ENCODE data around the gene WDR27. TPM values are rescaled to one million over a fixed set of nuclear protein-coding genes. Genes with fewer than 3 reads are reported as not detected.
"Not testable (repeated sequence)": the region's sequence is repeated elsewhere in the genome, so short reads cannot be mapped to it uniquely, and the experiment has no call there.

WDR27 gene
- total RNA-seq, 4 donors from 2014 or later, result 2.8 to 31.6 (median 4.0) TPM

DNA sequence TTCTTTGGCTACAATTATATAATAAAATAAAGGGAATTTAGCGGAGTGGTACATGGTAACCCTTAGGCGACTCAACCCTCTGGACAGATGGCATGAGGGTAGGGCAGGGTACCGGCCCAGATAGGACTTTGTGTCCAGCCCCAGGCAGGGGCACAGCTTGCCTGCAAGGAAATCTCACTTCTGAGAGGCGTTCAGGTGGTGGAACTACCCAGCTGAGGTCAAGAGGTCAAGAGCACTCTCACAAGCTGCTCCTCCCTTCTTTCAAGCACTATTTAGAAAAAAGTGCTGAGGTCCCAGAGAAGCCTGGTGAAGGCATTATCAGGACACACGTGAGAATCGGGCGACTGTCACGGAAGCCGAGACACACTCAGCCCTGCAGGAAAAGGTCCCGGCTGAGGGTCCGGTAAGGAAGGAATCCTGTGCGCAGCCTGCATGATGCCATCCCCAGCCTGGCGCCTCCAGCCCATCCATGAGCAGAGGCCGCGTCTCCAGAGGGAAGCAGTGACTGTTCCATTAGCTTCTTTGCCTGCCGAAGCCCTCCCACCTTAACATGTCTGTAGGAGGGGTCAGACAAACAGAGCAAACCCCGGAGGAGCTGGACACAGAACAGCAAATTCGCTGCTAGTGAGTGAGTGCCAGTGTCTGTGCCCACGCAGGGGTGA, 54.8 kb downstream of the WDR27 start:
- H3K27me3 ChIP-seq, result no peaks in the 10 kb centered on the region
- in situ Hi-C loops (cut with MboI; ENCODE audit: low sequenced_read_pairs in 4 of 4) (no loop called here), intact Hi-C loops (cut with DNase I; ENCODE audit: low total_unique reads) (no loop called here)
- ATAC-seq, result no peak
- no peaks in the 10 kb centered on the region for H3K4me1 ChIP-seq
- DNase-seq, result no peak
- TF ChIP-seq CTCF (IDR thresholded peaks at IDR 0.05 in 4 of 5, conservative IDR thresholded peaks at IDR 0.05 in 1 of 5) (no peak), POLR2A (IDR thresholded peaks at IDR 0.05) (no peak)
- no peak overlapping the region for H3K4me3 ChIP-seq
- H3K9me3 ChIP-seq, result no peaks in the 10 kb centered on the region
- no peak overlapping the region for H3K27ac ChIP-seq
- no peaks in the 10 kb centered on the region for H3K36me3 ChIP-seq

- H3K27ac ChIP-seq; DNase-seq; in situ Hi-C loops (cut with MboI; ENCODE audit: low sequenced_read_pairs in 4 of 4); H3K4me1 ChIP-seq; H3K27me3 ChIP-seq; ATAC-seq; H3K9me3 ChIP-seq; intact Hi-C loops (cut with DNase I; ENCODE audit: low total_unique reads); H3K36me3 ChIP-seq; H3K4me3 ChIP-seq: not testable (repeated sequence)
Measured at GRCh38 chr6:169645459-169645858, 56.4 kb downstream of the WDR27 start.

GRCh38 chr6:169643521-169643920, 58.3 kb downstream of the WDR27 start:
- Histone ChIP-seq H3K9me3 (no peaks in the 10 kb centered on the region), H3K36me3 (no peaks in the 10 kb centered on the region), H3K27ac (no peak overlapping the region), H3K27me3 (no peaks in the 10 kb centered on the region), H3K4me3 (no peak overlapping the region), H3K4me1 (no peaks in the 10 kb centered on the region)
- in situ Hi-C loops (cut with MboI; ENCODE audit: low sequenced_read_pairs in 4 of 4) (no loop called here), intact Hi-C loops (cut with DNase I; ENCODE audit: low total_unique reads) (no loop called here)
- no peak for TF ChIP-seq CTCF (IDR thresholded peaks at IDR 0.05 in 4 of 5, conservative IDR thresholded peaks at IDR 0.05 in 1 of 5)
- TF ChIP-seq POLR2A (IDR thresholded peaks at IDR 0.05), result no peak
- ATAC-seq (no peak), DNase-seq (no peak)

DNA sequence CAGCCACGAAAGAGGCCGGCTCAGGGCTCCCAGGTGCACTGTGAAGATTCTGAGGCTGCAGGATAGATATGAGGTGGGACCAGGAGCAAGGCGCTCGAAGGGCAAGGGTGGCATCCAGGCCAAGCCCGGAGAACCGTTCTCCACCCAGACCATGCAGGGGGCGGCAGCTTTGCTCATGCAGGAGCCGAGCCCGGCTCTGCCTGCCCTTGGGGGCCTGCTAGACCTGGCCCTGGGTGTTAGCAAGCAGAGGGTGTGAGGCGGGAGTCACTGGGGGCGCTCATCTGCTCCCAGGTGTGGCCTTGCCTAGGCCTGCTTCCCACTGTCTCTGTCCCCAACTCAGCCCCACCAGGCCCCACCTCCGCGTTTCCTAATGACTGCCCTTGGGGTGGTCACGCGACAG, 59.4 kb downstream of the WDR27 start:
- Histone ChIP-seq H3K4me1 (no peaks in the 10 kb centered on the region), H3K36me3 (peaks cover 0 to 3% of the 10 kb centered on the region in 2 donors), H3K27me3 (no peaks in the 10 kb centered on the region), H3K9me3 (no peaks in the 10 kb centered on the region), H3K27ac (no peak overlapping the region), H3K4me3 (no peak overlapping the region)
- in situ Hi-C loops (cut with MboI; ENCODE audit: low sequenced_read_pairs in 4 of 4), result no loop called here
- DNase-seq, result no peak
- ATAC-seq, result no peak
- no peak for TF ChIP-seq CTCF (IDR thresholded peaks at IDR 0.05 in 4 of 5, conservative IDR thresholded peaks at IDR 0.05 in 1 of 5)
- no peak for TF ChIP-seq POLR2A (IDR thresholded peaks at IDR 0.05)
- intact Hi-C loops (cut with DNase I; ENCODE audit: low total_unique reads), result no loop called here

GRCh38 chr6:169641461-169642085, 60.3 kb downstream of the WDR27 start:
- in situ Hi-C loops (cut with MboI; ENCODE audit: low sequenced_read_pairs in 4 of 4), result no loop called here
- no peaks in the 10 kb centered on the region for H3K9me3 ChIP-seq
- ATAC-seq (no peak), DNase-seq (no peak)
- no peaks in the 10 kb centered on the region for H3K27me3 ChIP-seq
- TF ChIP-seq CTCF (IDR thresholded peaks at IDR 0.05 in 4 of 5, conservative IDR thresholded peaks at IDR 0.05 in 1 of 5) (no peak), POLR2A (IDR thresholded peaks at IDR 0.05) (no peak)
- H3K4me1 ChIP-seq, result no peaks in the 10 kb centered on the region
- no peak overlapping the region for H3K4me3 ChIP-seq
- H3K36me3 ChIP-seq, result peaks cover 0 to 9% of the 10 kb centered on the region in 2 donors
- intact Hi-C loops (cut with DNase I; ENCODE audit: low total_unique reads), result no loop called here
- no peak overlapping the region for H3K27ac ChIP-seq

All from gastrocnemius medialis (tissue), 4 donors.